ENCODE results near the gene ARL3. TPM values are rescaled to one million over a fixed set of nuclear protein-coding genes. Genes with fewer than 3 reads are reported as not detected.

Gene ARL3
- total RNA-seq, 1 experiment from 2014 or later, result 16.5 TPM

GRCh38 chr10:102643336-102644065, 70.7 kb downstream of the ARL3 start:
- Histone ChIP-seq H2BK5ac (ENCODE audit: insufficient read length, low read length) (no peak overlapping the region), H4K20me1 (ENCODE audit: control insufficient read depth, insufficient read depth, insufficient read length) (peaks cover 3% of the 10 kb centered on the region), H3K9me3 (ENCODE audit: control insufficient read depth, low read depth, low read length) (no peaks in the 10 kb centered on the region), H2BK15ac (ENCODE audit: low read depth, low read length) (no peak overlapping the region), H3K18ac (ENCODE audit: insufficient read length, low read depth, low read length) (no peak overlapping the region), H4K8ac (replicated peaks; ENCODE audit: insufficient read length, low read depth, low read length) (no peak overlapping the region), H3K14ac (ENCODE audit: insufficient read depth, low read length) (peak overlapping the region; percentile 69), H3K23me2 (ENCODE audit: insufficient read length, low read depth, low read length, poor library complexity, severe bottlenecking) (peaks cover 28% of the 10 kb centered on the region), H3K56ac (ENCODE audit: insufficient read length, low read depth, low read length) (no peak overlapping the region), H4K5ac (ENCODE audit: insufficient read length, low read depth, low read length) (no peak overlapping the region), H2AK5ac (ENCODE audit: insufficient read length, low read length) (no peak overlapping the region), H3K4me1 (ENCODE audit: insufficient read depth, low read length) (no peaks in the 10 kb centered on the region), H3K27ac (ENCODE audit: insufficient read length, low read depth, low read length) (no peak overlapping the region), H2BK20ac (ENCODE audit: low read depth, low read length, poor library complexity, severe bottlenecking) (no peak overlapping the region), H3K79me2 (ENCODE audit: insufficient read depth, low read length) (peaks cover 13% of the 10 kb centered on the region; the same call in 1 of the 2 replicates), H3K23ac (ENCODE audit: insufficient read length, low read depth, low read length) (no peak overlapping the region), H3K4me2 (ENCODE audit: insufficient read depth, insufficient read length, low read length) (peak overlapping the region; percentile 59), H3K27me3 (ENCODE audit: insufficient read depth, low read length) (no peaks in the 10 kb centered on the region), H3K9ac (ENCODE audit: extremely low read depth, insufficient read length, low read length) (peak overlapping the region; percentile 11), H2BK120ac (ENCODE audit: low read depth, low read length, poor library complexity, severe bottlenecking) (no peak overlapping the region), H3K79me1 (ENCODE audit: insufficient read depth, low read depth, low read length, poor library complexity, severe bottlenecking) (no peaks in the 10 kb centered on the region), H3T11ph (ENCODE audit: low read length) (no peak overlapping the region), H2AFZ (ENCODE audit: low read length) (no peak overlapping the region), H2BK12ac (ENCODE audit: insufficient read length, low read depth, low read length) (no peak overlapping the region), H4K91ac (ENCODE audit: insufficient read length, low read depth, low read length) (no peak overlapping the region), H3K4ac (ENCODE audit: low read depth, low read length) (no peak overlapping the region)
- H3K27me3 Mint-ChIP-seq (ENCODE audit: low read depth), result peaks cover 3% of the 10 kb centered on the region; the same call in 1 of the 2 replicates
- no peaks in the 10 kb centered on the region; a peak in 1 of 5 replicates for H3K9me3 Mint-ChIP-seq
- peaks cover 0 to 4% (median 0%) of the 10 kb centered on the region in 3 experiments; a peak in 2 of 7 replicates for H3K36me3 Mint-ChIP-seq (ENCODE audit: insufficient read depth in 1 of 3, low read depth in 3 of 3)
- DNase-seq, result peak; percentile 70
- no CpG with 5 or more reads among the region's 76 CpGs for WGBS (ENCODE audit: extremely low coverage, insufficient read length, low lambda C conversion rate)
- peak overlapping the region in 1 of 3 experiments; percentile 98; a peak in 3 of 7 replicates for H3K27ac Mint-ChIP-seq
- no peak for TF ChIP-seq CTCF (conservative IDR thresholded peaks at IDR 0.05)
- peak overlapping the region; percentile 84 to 96 for H3K4me3 Mint-ChIP-seq
- H3K4me1 Mint-ChIP-seq, result peaks cover 35% of the 10 kb centered on the region in 2 experiments
